ENCODE measurements around the gene FBXW8. TPM values are rescaled to one million over a fixed set of nuclear protein-coding genes. Genes with fewer than 3 reads are reported as not detected.
"Not testable (repeated sequence)": the region's sequence is repeated elsewhere in the genome, so short reads cannot be mapped to it uniquely, and the experiment has no call there.

Gene FBXW8
- total RNA-seq, 2 experiments from 2014 or later: 6.4 to 6.5 TPM

GRCh38 chr12:117046425-117046824 lies 135.7 kb downstream of the FBXW8 start:
- Mint-ChIP-seq H3K27me3 (ENCODE audit: low read depth) (no peaks in the 10 kb centered on the region), H3K4me1 (ENCODE audit: low read depth) (no peaks in the 10 kb centered on the region), H3K36me3 (ENCODE audit: low read depth) (no peaks in the 10 kb centered on the region), H3K4me3 (no peak overlapping the region), H3K9me3 (no peaks in the 10 kb centered on the region), H3K27ac (no peak overlapping the region)
- DNase-seq: no peak
- intact Hi-C loops (cut with micrococcal nuclease): no loop called here
- CTCF ChIA-PET: no interaction called here

DNA sequence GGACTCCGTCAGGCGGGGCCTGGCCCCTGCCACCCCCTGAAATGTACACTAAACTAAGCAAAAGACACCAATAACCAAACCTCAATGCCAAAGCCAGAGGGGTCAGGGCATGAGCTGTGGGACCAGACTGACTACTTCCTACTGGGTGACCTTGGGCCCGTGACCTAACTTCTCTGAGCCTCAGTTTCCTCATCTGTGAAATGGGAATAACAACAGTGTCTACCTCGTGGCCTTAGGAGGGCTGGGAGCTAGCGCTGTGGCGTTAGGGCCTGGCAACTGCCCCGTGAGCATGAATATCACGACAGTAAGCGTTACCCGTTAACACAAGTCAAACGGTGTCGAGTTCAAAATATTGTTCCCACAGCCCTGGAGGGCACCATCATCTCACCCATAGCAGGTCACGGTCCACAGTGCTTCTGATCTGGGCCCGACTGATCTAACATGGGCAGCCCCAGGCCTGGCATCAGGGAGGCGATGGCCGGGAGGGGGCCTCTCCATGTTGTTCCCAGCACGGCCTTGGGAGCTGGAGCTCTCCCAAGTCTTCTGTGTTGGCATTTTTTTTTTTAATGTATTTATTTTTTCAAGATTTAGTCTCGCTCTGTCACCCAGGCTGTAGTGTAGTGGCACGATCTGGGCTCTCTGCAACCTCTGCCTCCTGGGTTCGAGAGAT lies 136.2 kb downstream of the FBXW8 start:
- H3K9me3 Mint-ChIP-seq: no peaks in the 10 kb centered on the region
- CTCF ChIA-PET: no interaction called here
- H3K27me3 Mint-ChIP-seq (ENCODE audit: low read depth): no peaks in the 10 kb centered on the region
- H3K4me3 Mint-ChIP-seq: no peak overlapping the region
- no peaks in the 10 kb centered on the region for H3K36me3 Mint-ChIP-seq (ENCODE audit: low read depth)
- H3K27ac Mint-ChIP-seq: no peak overlapping the region
- DNase-seq: no peak
- no peaks in the 10 kb centered on the region for H3K4me1 Mint-ChIP-seq (ENCODE audit: low read depth)
- intact Hi-C loops (cut with micrococcal nuclease): no loop called here

DNA sequence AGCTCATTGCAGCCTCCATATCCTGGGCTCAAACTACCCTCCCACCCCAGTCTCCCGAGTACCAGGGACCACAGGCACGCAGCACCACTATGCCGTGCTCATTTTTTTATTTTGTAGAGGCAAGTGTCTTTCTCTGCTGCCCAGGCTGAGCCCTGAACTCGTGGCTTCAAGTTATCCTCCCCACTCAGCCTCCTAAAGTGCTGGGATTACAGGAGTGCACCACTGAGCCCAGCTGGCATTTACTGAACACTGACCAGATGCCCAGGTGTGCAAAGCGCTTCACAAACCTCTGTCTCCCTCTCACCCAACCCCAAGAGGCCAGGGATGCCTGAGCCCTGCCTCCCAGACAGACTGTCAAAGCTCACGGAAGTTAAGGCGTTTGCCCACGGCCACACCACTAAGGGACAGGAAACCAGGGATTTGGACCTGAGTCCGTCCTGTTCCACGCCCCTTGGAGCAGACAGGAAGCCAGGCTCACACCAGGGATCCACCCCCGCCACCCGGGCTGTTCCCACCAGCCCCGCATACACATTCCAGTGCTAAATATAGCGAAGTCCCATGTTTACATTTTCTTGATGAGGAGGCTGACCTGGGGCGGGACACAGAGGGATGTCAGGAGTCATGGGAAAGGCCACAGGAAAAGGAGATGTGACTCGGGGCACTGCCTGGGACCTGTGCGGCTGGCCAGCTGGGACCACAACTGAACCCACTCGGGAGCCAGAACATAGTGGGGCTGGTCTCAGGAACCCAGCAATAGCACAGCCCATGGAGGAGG lies 137.2 kb downstream of the FBXW8 start:
- Mint-ChIP-seq H3K9me3 (no peaks in the 10 kb centered on the region), H3K4me1 (ENCODE audit: low read depth) (no peaks in the 10 kb centered on the region), H3K27me3 (ENCODE audit: low read depth) (no peaks in the 10 kb centered on the region), H3K4me3 (no peak overlapping the region), H3K36me3 (ENCODE audit: low read depth) (no peaks in the 10 kb centered on the region), H3K27ac (no peak overlapping the region)
- CTCF ChIA-PET: no interaction called here
- DNase-seq: no peak
- intact Hi-C loops (cut with micrococcal nuclease): no loop called here

- H3K9me3 Mint-ChIP-seq: no peaks in the 10 kb centered on the region
- no peaks in the 10 kb centered on the region for H3K36me3 Mint-ChIP-seq (ENCODE audit: low read depth)
- intact Hi-C loops (cut with micrococcal nuclease): no loop called here
- no peak for DNase-seq
- no peak overlapping the region for H3K4me3 Mint-ChIP-seq
- no peak overlapping the region for H3K27ac Mint-ChIP-seq
- CTCF ChIA-PET: no interaction called here
- no peaks in the 10 kb centered on the region for H3K27me3 Mint-ChIP-seq (ENCODE audit: low read depth)
- no peaks in the 10 kb centered on the region for H3K4me1 Mint-ChIP-seq (ENCODE audit: low read depth)
Measured at GRCh38 chr12:117048585-117048904, 137.8 kb downstream of the FBXW8 start.

- intact Hi-C loops (cut with micrococcal nuclease): no loop called here
- no peak overlapping the region for H3K27ac Mint-ChIP-seq
- H3K9me3 Mint-ChIP-seq: no peaks in the 10 kb centered on the region
- H3K4me1 Mint-ChIP-seq (ENCODE audit: low read depth): no peaks in the 10 kb centered on the region
- CTCF ChIA-PET: no interaction called here
- H3K36me3 Mint-ChIP-seq (ENCODE audit: low read depth): no peaks in the 10 kb centered on the region
- H3K27me3 Mint-ChIP-seq (ENCODE audit: low read depth): no peaks in the 10 kb centered on the region
- no peak for DNase-seq
- H3K4me3 Mint-ChIP-seq: no peak overlapping the region
Measured at GRCh38 chr12:117049295-117049694, 138.5 kb downstream of the FBXW8 start.

DNA sequence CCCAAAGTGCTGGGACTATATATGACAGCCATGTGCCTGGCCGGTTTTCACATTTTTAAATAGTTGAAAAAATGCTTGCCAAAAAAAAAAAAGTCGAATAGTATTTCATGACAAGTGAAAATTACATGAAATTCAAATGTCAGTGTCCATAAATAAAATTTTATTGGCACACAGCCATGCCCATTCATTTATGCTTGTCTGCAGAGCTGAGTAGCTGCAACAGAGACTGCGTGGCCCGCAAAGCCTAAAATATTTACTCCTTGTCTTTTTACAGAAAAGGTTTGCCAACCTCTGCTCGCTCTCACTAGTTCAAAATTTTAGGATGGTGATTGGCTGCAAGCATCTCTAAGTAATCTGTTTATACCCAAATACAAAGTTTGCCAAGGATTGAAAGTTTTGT lies 139.3 kb downstream of the FBXW8 start:
- Mint-ChIP-seq H3K27ac (no peak overlapping the region), H3K4me1 (ENCODE audit: low read depth) (no peaks in the 10 kb centered on the region), H3K27me3 (ENCODE audit: low read depth) (no peaks in the 10 kb centered on the region), H3K9me3 (no peaks in the 10 kb centered on the region), H3K4me3 (no peak overlapping the region), H3K36me3 (ENCODE audit: low read depth) (no peaks in the 10 kb centered on the region)
- intact Hi-C loops (cut with micrococcal nuclease): no loop called here
- no peak for DNase-seq
- CTCF ChIA-PET: no interaction called here

DNA sequence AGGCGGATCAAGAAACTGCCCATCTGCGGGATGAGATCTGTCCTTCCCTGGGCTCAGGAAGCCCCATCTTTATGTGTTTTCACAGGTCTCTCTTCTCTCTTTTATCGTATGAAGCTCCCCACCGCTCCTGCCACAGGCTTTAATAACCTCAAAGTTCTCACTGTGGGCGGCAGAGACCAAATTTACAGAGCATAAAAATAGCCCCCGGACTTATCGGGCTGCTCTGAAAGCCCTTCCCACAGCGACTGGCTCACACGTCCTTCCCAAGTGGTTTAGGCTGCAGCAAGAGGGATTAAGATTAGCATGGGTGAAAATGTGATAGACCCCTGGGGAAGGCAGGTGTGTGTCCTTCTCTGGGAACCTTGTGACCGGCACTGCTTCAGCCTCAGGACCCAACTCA lies 140.6 kb downstream of the FBXW8 start:
- Mint-ChIP-seq H3K27ac (no peak overlapping the region), H3K27me3 (ENCODE audit: low read depth) (no peaks in the 10 kb centered on the region), H3K4me3 (no peak overlapping the region), H3K9me3 (no peaks in the 10 kb centered on the region), H3K4me1 (ENCODE audit: low read depth) (no peaks in the 10 kb centered on the region), H3K36me3 (ENCODE audit: low read depth) (no peaks in the 10 kb centered on the region)
- intact Hi-C loops (cut with micrococcal nuclease): no loop called here
- CTCF ChIA-PET: interaction anchor here (0.7 kb wide), 1 partner anchor 12 kb away, joined by 3 read pairs; no protein-coding TSS in a partner anchor
- DNase-seq: no peak

DNA sequence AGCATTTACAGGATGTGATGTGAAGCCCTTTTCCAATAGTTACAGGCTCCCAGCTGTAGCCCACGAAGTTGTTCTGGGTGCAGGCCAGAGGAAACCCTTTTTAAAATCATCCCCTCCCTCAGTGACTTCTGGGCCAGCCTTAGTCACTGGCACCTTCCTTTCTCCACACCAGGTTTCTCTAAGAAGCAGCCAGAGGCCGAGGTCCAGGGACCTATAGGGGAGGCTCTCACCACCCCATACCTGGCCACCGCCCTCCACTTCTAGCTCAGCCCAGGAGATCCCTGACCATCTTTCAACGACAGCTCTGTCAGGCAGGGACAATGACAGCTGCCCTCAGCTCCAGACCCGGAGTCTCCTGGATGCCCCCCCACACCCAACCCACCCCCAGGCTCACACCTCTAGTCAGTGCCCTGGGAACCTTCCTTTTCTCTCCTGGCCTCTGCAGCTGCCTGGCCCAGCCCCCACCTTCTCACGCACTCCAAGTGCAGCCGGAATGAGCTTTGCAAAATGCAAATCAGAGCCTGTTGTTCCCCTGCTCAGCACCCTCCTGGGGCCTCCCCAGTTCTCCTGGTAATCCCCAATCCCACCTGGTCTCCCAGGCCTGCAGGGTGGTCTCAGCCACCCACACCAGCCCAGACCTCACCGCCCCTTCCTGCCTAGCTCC lies 141.8 kb downstream of the FBXW8 start:
- Mint-ChIP-seq H3K9me3 (no peaks in the 10 kb centered on the region), H3K4me1 (ENCODE audit: low read depth) (no peaks in the 10 kb centered on the region), H3K27ac (no peak overlapping the region), H3K36me3 (ENCODE audit: low read depth) (no peaks in the 10 kb centered on the region), H3K4me3 (no peak overlapping the region), H3K27me3 (ENCODE audit: low read depth) (no peaks in the 10 kb centered on the region)
- CTCF ChIA-PET: interaction anchor here (0.6 to 0.9 kb wide), 4 partner anchors 28 to 1379 kb away, joined by 3 to 5 read pairs (median 3); no protein-coding TSS in a partner anchor
- intact Hi-C loops (cut with micrococcal nuclease): no loop called here
- DNase-seq: no peak

GRCh38 chr12:117053050-117053400 lies 142.3 kb downstream of the FBXW8 start:
- Mint-ChIP-seq H3K4me3 (no peak overlapping the region), H3K9me3 (no peaks in the 10 kb centered on the region), H3K4me1 (ENCODE audit: low read depth) (no peaks in the 10 kb centered on the region)

GRCh38 chr12:117053597-117054201 lies 142.9 kb downstream of the FBXW8 start:
- no peak overlapping the region for H3K4me3 Mint-ChIP-seq
- no peaks in the 10 kb centered on the region for H3K9me3 Mint-ChIP-seq
- intact Hi-C loops (cut with micrococcal nuclease): no loop called here
- H3K4me1 Mint-ChIP-seq (ENCODE audit: low read depth): no peaks in the 10 kb centered on the region
- H3K27me3 Mint-ChIP-seq (ENCODE audit: low read depth): no peaks in the 10 kb centered on the region
- CTCF ChIA-PET: interaction anchor here (0.7 kb wide), 1 partner anchor 1380 kb away, joined by 3 read pairs; no protein-coding TSS in a partner anchor
- H3K27ac Mint-ChIP-seq: no peak overlapping the region
- H3K36me3 Mint-ChIP-seq (ENCODE audit: low read depth): no peaks in the 10 kb centered on the region
- DNase-seq: no peak

More at GRCh38 chr12:117053050-117053400, 142.3 kb downstream of the FBXW8 start:
- H3K27me3 Mint-ChIP-seq (ENCODE audit: low read depth): no peaks in the 10 kb centered on the region
- no peak overlapping the region for H3K27ac Mint-ChIP-seq
- DNase-seq: no peak
- CTCF ChIA-PET: interaction anchor here (0.6 to 0.9 kb wide), 3 partner anchors 67 to 1380 kb away, joined by 3 to 5 read pairs (median 3); no protein-coding TSS in a partner anchor
- intact Hi-C loops (cut with micrococcal nuclease): no loop called here
- no peaks in the 10 kb centered on the region for H3K36me3 Mint-ChIP-seq (ENCODE audit: low read depth)

DNA sequence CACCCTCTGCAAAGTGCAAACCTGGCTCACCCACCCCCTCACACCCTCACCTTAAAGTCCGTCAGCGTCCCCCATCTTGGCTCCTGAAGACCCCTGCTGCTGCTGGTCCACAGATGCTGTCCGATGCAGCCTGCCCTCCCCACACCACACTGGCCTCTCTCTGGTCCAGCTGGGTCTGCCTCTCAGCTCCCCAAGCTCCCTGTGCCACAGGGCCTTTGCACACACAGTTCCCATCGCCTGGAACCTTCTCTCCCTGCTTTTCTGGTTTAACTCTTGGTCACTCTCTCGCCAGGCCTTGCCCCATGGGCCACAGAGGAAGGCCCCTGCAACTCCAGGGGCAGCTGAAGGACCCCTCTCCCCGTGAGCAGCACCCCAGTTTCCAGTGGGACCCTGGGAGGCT lies 143.5 kb downstream of the FBXW8 start:
- H3K9me3 Mint-ChIP-seq: no peaks in the 10 kb centered on the region
- H3K27ac Mint-ChIP-seq: no peak overlapping the region
- no peak overlapping the region for H3K4me3 Mint-ChIP-seq
- intact Hi-C loops (cut with micrococcal nuclease): no loop called here
- DNase-seq: no peak
- CTCF ChIA-PET: no interaction called here
- H3K27me3 Mint-ChIP-seq (ENCODE audit: low read depth): no peaks in the 10 kb centered on the region
- no peaks in the 10 kb centered on the region for H3K36me3 Mint-ChIP-seq (ENCODE audit: low read depth)
- H3K4me1 Mint-ChIP-seq (ENCODE audit: low read depth): no peaks in the 10 kb centered on the region

GRCh38 chr12:117057626-117058025 lies 146.9 kb downstream of the FBXW8 start:
- intact Hi-C loops (cut with micrococcal nuclease); DNase-seq; H3K27ac Mint-ChIP-seq; H3K4me3 Mint-ChIP-seq; H3K27me3 Mint-ChIP-seq (ENCODE audit: low read depth); H3K4me1 Mint-ChIP-seq (ENCODE audit: low read depth); H3K36me3 Mint-ChIP-seq (ENCODE audit: low read depth); H3K9me3 Mint-ChIP-seq: not testable (repeated sequence)
- CTCF ChIA-PET: interaction anchor here (1.1 kb wide), 1 partner anchor 175 kb away, joined by 5 read pairs; no protein-coding TSS in a partner anchor

All from activated naive CD4-positive, alpha-beta T cell treated with anti-CD3 and anti-CD28 coated beads for 36 hours (primary cell).